Body of pancreas (tissue), 4 donors: ENCODE data around the gene TTF2.

Source experiments
- POLR2A ChIP-seq, 3 donors: fragments of 450-650 bp; IDR thresholded peaks; one replicate each; pipeline ENCODE4 v1.6.1; 2016; ENCODE audit warnings: antibody characterized with exemption in 3 of 3, mild to moderate bottlenecking in 2 of 3
- TF ChIP-seq, protein P1 (sequence below), 7 experiments: fragments of 450-650 bp in 4 of 7; fragments of 200-600 bp in 3 of 7; sonication (generic) in 3 of 7; IDR thresholded peaks; one replicate each; pipeline ENCODE4 v1.5.1; 2016 to 2019; ENCODE audit warnings: antibody characterized with exemption in 7 of 7

DNA sequence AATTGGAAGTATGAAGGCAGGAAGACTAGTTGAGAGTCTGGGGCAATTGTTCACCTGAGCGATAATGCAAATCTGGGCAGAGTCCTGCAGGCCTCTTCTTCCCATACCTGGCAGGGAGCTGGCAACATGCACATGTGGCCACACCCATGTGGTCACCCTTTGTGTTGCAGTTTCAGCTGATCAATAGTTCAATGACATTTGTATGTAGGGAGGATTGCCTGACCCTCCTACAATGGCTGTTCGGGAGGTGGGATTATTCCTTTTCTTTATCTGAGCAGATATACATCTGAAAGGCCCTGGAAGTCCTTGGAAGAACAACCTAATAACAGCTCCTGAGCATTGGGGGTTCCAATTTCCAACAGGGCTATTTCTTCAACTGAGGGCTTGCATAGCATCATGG, 76.6 kb downstream of the TTF2 start:
- TF ChIP-seq, protein P1, sequence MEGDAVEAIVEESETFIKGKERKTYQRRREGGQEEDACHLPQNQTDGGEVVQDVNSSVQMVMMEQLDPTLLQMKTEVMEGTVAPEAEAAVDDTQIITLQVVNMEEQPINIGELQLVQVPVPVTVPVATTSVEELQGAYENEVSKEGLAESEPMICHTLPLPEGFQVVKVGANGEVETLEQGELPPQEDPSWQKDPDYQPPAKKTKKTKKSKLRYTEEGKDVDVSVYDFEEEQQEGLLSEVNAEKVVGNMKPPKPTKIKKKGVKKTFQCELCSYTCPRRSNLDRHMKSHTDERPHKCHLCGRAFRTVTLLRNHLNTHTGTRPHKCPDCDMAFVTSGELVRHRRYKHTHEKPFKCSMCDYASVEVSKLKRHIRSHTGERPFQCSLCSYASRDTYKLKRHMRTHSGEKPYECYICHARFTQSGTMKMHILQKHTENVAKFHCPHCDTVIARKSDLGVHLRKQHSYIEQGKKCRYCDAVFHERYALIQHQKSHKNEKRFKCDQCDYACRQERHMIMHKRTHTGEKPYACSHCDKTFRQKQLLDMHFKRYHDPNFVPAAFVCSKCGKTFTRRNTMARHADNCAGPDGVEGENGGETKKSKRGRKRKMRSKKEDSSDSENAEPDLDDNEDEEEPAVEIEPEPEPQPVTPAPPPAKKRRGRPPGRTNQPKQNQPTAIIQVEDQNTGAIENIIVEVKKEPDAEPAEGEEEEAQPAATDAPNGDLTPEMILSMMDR (IDR thresholded peaks at IDR 0.05) = no peak
- TF ChIP-seq POLR2A (IDR thresholded peaks at IDR 0.05) = no peak
